SK-MEL-5 (cell line): ENCODE data around the gene MAPK6. TPM values are rescaled to one million over a fixed set of nuclear protein-coding genes. Genes with fewer than 3 reads are reported as not detected.
"Not testable (repeated sequence)": the region's sequence is repeated elsewhere in the genome, so short reads cannot be mapped to it uniquely, and the experiment has no call there.

Experiments
- DNase-seq: peaks from one replicate; pipeline ENCODE4 v3.0.0-alpha.2; 2016; ENCODE audit warnings: low read depth, low spot score
- in situ Hi-C: cut with HindIII; loops from 2 replicates; pipeline ENCODE4 v1.10.0; 2016; ENCODE audit warnings: low sequenced_read_pairs, high pct_unique_total_duplicates, low pct_unique_long_range_greater_than_20kb
- polyA plus RNA-seq, 2 experiments: library from polyadenylated mRNA; depleted of rRNA; stranded (reverse); fragments of >200 nt; gene quantifications; 2 replicates each; pipeline ENCODE4 v1.2.3, GENCODE V29; 2015
- total RNA-seq: library from RNA; depleted of rRNA; stranded (reverse); fragments of >200 nt; shearing (Covaris generic); gene quantifications from 2 replicates; pipeline ENCODE4 v1.2.3, GENCODE V29; 2014; rRNA removed

The MAPK6 gene
- total RNA-seq = 48.2 and 54.5 TPM in 2 replicates
- polyA plus RNA-seq (2015; cell fraction: cytosol; rRNA removed) = 31.5 and 33.9 TPM in 2 replicates
- 24.5 and 27.7 TPM in 2 replicates for polyA plus RNA-seq (2015; cell fraction: nucleus; rRNA removed)

DNA sequence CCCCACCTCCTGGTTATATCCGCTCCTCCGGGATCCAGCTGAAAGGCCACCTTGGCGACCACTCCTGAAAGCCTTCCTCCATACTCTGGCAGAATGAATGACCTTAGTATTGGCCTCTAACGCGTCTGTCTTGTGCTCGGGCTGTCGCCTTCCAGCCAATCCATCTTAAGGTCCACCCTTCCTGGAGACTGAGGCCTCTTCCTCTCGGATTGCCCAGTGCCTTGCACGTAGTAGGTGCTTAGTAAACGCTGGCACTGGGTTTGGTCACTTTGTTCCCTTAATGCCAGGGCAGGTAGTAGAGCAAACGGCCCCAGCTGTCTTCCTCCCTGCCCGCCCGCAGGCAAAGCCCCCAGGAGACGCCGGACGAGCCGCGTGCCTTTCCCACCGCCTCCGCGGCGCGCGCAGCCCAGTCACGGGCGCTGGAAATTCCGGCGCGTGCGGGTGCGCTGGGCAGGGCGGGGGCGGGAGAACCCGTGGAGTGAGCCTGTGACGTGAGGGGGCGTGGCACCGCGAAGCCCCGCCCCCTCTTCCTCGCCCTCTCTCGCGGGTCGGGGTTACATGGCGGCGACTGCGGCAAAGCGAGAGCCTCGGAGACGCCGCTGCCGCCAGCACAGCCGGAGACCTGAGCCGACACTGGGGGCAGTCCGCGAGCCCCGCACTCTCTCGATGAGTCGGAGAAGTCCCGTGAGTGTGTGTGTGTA, at the start of gene MAPK6:
TSS of gene MAPK6 (plus strand) at position 527 of the 701 bp plus-strand sequence. CDS start 27,242 bp downstream, outside the sequence.
- DNase-seq = peak; percentile 88
- in situ Hi-C loops = no loop called here

DNA sequence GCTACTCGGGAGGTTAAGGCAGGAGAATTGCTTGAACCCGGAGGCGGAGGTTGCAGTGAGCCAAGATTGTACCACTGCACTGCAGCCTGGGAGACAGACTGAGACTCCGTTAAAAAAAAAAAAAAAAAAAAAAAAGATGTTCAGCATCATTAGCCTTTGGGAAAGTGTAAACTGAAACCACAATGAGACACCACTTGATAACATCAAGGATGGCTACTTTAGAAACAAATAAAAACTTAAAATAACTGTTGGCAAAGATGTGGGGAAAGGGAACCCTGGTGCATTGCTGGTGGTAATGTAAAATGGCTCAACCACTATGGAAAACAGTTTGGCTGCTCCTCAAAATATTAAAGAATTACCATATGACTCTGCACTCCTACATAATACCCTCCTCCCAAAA, 49.3 kb upstream of the MAPK6 start:
- DNase-seq = no peak
- in situ Hi-C loops = no loop called here

- DNase-seq = no peak
- in situ Hi-C loops = no loop called here
Observed at GRCh38 chr15:51970132-51970817, 48.7 kb upstream of the MAPK6 start.

DNA sequence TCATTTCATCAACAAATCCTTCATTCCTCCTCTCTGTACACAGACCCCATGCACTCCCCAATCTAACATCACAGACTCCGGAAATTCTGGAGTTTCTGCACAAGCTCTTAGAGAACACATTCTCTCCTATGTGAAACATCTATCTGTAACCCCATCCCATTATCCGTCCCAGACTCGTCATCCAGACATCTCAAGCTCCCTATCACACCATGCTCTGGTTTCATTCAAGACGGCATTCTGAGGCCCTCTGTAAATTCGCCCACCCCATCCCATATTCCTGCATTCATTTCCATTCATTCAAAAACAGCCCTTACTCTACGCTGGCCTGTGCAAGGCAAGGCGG, 48.0 kb upstream of the MAPK6 start:
- in situ Hi-C loops = no loop called here

GRCh38 chr15:51971375-51972133, 47.5 kb upstream of the MAPK6 start, which contains the start of gene LEO1:
Gene LEO1, minus strand, starts transcription at chr15:51971778. Its CDS starts 33 bp downstream, at chr15:51971745.
- DNase-seq = peak; percentile 95
- in situ Hi-C loops = no loop called here

More for the DNA sequence above, 48.0 kb upstream of the MAPK6 start:
- no peak for DNase-seq

DNA sequence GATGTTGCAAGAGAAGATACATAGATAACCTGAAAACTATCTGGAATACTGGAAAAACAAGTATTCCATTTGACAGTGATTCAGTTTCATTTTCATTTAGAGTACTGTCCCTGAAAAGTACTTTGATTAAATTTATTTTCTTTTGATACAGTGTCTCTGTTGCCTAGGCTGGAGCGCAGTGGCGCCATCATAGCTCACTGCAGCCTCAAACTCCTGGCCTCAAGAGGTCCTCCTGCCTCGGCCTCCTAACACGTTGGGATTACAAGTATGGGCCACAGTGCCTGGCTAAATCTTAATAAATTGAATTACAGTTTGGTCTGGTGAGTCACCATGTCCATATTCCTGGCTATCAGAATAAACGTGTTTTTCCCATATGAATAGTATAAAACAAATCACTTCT, 45.8 kb upstream of the MAPK6 start:
- no peak for DNase-seq
- in situ Hi-C loops = no loop called here

DNA sequence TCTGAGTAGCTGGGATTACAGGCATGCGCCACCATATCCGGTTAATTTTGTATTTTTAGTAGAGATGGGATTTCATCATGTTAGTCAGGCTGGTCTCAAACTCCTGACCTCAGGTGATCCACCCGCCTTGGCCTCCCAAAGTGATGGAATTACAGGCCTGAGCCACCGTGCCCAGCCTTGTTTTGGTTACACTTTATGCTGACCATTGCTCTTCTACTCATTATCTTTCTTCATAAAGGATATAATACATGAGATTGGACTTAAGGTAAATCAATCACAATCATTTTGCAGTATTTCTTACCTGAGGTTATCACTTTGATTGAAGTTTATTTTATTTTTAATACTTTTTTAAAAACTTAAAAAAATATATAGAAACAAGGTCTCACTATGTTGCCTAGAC, 45.2 kb upstream of the MAPK6 start:
- DNase-seq = no peak
- in situ Hi-C loops = no loop called here

- peak; percentile 92 for DNase-seq
- in situ Hi-C loops = loop anchor here (10.0 kb wide), 1 partner anchor 103 kb away; no protein-coding TSS in a partner anchor
Observed at GRCh38 chr15:51982013-51982769, 36.8 kb upstream of the MAPK6 start.

DNA sequence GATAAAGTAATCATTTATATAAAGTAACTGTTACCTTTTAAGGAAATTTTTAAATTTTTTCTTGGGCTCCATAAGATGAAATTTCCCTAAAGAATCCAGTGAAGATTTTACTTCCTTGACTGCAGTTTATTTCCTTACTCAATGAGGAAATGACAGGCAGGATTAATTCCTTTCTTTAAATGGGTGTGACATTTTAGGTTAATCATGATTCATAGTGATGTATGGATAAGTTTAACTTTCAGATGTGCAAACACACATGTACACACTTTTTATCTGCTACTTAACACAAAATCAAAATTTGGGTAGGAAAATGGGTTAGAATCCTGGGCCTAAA, 36.3 kb upstream of the MAPK6 start:
- no peak for DNase-seq
- in situ Hi-C loops = loop anchor here (10.0 kb wide), 1 partner anchor 102 kb away; no protein-coding TSS in a partner anchor

- no peak for DNase-seq
- in situ Hi-C loops = no loop called here
Observed at GRCh38 chr15:51991141-51991540, 27.9 kb upstream of the MAPK6 start.

GRCh38 chr15:51992953-51993352, 26.1 kb upstream of the MAPK6 start:
- no peak for DNase-seq
- in situ Hi-C loops = no loop called here

DNA sequence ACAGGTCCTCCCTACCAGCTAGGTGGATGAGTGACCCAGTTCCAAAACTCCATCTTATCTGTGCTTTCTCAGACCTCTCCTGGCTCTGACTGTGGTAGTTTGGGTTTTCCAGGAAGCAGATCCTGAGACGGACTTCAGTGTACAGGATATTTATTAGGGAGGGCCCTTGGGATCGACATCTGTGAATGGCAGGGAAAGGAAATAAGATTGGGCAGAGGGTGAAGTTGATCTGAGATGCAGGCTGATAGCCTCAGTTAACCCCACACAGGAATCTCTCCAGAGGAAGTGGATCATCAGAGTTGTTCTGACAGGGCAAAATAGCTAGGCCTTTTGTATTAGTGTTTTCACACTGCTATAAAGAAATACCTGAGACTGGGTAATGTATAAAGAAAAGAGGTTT, 16.7 kb upstream of the MAPK6 start:
- in situ Hi-C loops = no loop called here
- no peak for DNase-seq

DNA sequence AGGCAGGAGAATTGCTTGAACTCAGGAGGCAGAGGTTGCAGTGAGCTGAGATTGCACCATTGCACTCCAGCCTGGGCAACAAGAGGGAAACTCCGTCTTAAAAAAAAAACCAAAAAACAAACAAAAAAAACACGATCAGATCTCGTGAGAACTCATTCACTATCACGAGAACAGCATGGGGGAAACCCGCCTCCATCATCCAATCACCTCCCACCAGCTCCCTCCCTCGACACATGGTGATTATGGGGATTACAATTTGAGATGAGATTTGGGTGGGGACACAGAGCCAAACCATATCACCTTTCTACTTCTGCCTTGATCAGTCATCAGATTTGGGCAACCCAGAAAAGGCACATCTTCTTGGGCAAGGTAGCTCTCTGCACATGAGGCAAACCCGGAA, 15.9 kb upstream of the MAPK6 start:
- in situ Hi-C loops, DNase-seq: not testable (repeated sequence)

DNA sequence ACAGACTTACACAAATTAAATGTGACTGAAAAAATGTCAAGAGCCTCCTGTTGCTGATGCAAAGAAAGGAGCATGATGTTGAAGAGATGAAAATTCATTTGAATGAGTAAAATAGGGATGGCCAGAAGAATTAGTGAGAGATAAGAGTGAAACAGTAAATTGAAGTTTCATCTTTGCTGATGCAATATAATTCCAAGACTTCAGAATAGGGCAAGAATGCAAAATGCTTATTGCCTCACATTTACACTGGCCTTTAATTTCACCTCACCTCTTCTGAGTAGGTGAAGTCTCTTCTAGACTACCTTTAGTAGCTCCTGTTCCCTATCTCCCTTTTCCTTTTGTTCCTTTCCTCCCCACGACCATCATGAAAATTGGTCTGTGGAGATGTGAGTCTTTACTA, 15.3 kb upstream of the MAPK6 start:
- DNase-seq = no peak
- in situ Hi-C loops = no loop called here

DNA sequence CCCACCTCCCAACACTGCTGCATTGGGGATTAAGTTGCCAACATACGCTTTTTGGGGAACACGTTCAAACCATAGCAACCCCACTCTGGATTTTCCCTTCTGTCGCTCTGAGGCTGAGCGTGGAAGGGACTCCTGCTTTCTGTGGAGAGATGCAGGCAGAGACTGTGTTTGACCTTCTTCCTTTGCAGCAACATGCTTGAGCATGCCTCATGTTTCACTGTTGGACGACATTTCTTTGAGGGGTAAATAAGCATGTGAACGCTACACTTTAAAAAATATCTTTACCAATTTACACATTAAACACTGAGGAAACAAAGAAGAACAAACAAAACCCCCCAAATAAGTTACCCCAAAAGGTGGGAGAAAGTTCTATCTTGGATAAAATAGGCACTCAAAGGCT, 14.2 kb upstream of the MAPK6 start:
- in situ Hi-C loops = no loop called here

GRCh38 chr15:52005748-52006701, 13.0 kb upstream of the MAPK6 start:
- in situ Hi-C loops = no loop called here
- DNase-seq = no peak

More for the DNA sequence above, 14.2 kb upstream of the MAPK6 start:
- no peak for DNase-seq
